Prostate gland (tissue), 2 donors: Measurements from ENCODE around the gene MPI.

Source experiments
- CTCF ChIP-seq, 4 experiments: fragments of 200-600 bp in 2 of 4; fragments of 450-650 bp in 2 of 4; sonication (generic) in 2 of 4; IDR thresholded peaks; 1 replicate in 3 of 4; 2 replicates in 1 of 4; pipeline ENCODE4 v1.5.1; 2016 to 2019; ENCODE audit warnings: antibody characterized with exemption in 4 of 4, mild to moderate bottlenecking in 2 of 4, moderate library complexity in 2 of 4
- POLR2A ChIP-seq: fragments of 450-650 bp; IDR thresholded peaks from one replicate; pipeline ENCODE4 v1.6.1; 2016; ENCODE audit warnings: antibody characterized with exemption, mild to moderate bottlenecking
- POLR2AphosphoS5 ChIP-seq: sonication (generic); formaldehyde crosslinking; IDR thresholded peaks from one replicate; pipeline ENCODE4 v1.6.1; 2017; ENCODE audit warnings: antibody characterized with exemption

GRCh38 chr15:74864296-74864695 lies 25.5 kb upstream of the MPI start:
- TF ChIP-seq CTCF (IDR thresholded peaks at IDR 0.05), result no peak
- no peak for TF ChIP-seq POLR2A
- TF ChIP-seq POLR2AphosphoS5, result no peak
